HEK293 (cell line): ENCODE data around the gene THEM5.

ENCODE experiments used
- CTCF ChIA-PET: fragments of 350-600 bp; formaldehyde crosslinking; extraction: SDS; loops from one replicate; lab custom pipeline; 2021; ENCODE audit warnings: antibody characterized with exemption; lab: Yijun Ruan, JAX
- POLR2A ChIA-PET: fragments of 300-600 bp; formaldehyde crosslinking; extraction: SDS; loops from one replicate; lab custom pipeline; 2020; ENCODE audit warnings: antibody characterized with exemption, inconsistent platforms; lab: Yijun Ruan, JAX
- H3K27ac ChIP-seq: fragments of 200-500 bp; sonication (Bioruptor generic); 2 replicates; pipeline ENCODE4 v1.5.1; 2014; ENCODE audit warnings: low read depth, low read length, control low read depth, inconsistent platforms; ENCODE audit errors: extremely low read depth
- H3K36me3 ChIP-seq, 2 experiments: fragments of 200-500 bp in 1 of 2; sonication (Bioruptor generic) in 1 of 2; 1 replicate in 1 of 2; 2 replicates in 1 of 2; pipeline ENCODE4 v1.5.1; 2014 to 2017; ENCODE audit warnings: inconsistent platforms in 2 of 2, low read length in 2 of 2; ENCODE audit not compliant: control insufficient read depth in 2 of 2, insufficient read depth in 1 of 2
- H3K4me1 ChIP-seq: fragments of 200-500 bp; sonication (Bioruptor generic); 2 replicates; pipeline ENCODE4 v1.5.1; 2014; ENCODE audit warnings: mild to moderate bottlenecking, low read length, inconsistent platforms; ENCODE audit not compliant: control insufficient read depth, insufficient read depth
- H3K4me3 ChIP-seq: 2 replicates; pipeline ENCODE4 v1.5.1; 2011; ENCODE audit warnings: low read depth, mild to moderate bottlenecking, control low read depth, low read length, moderate library complexity
- H3K9me3 ChIP-seq: fragments of 200-500 bp; sonication (Bioruptor generic); 2 replicates; pipeline ENCODE4 v1.5.1; 2014; ENCODE audit warnings: low read depth, low read length, inconsistent platforms; ENCODE audit not compliant: control insufficient read depth, insufficient read depth
- BCL11A ChIP-seq: fragments of 450-650 bp; formaldehyde crosslinking; IDR thresholded peaks from 2 replicates; pipeline ENCODE4 v1.5.1; 2016; ENCODE audit warnings: low read depth, missing biosample characterization, missing genetic modification characterization
- GFI1B ChIP-seq: fragments of 450-650 bp; formaldehyde crosslinking; IDR thresholded peaks from 2 replicates; pipeline ENCODE4 v1.5.1; 2016; ENCODE audit warnings: missing biosample characterization, missing genetic modification characterization
- SCRT1 ChIP-seq: fragments of 450-650 bp; formaldehyde crosslinking; IDR thresholded peaks from 2 replicates; pipeline ENCODE4 v1.5.1; 2016; ENCODE audit warnings: missing biosample characterization, missing genetic modification characterization, borderline replicate concordance
- SETDB1 ChIP-seq: IDR thresholded peaks from one replicate; pipeline ENCODE4 v1.6.1; 2017; ENCODE audit warnings: mild to moderate bottlenecking, low read length, moderate library complexity, mixed read lengths; ENCODE audit not compliant: insufficient read length
- SP2 ChIP-seq: fragments of 450-650 bp; formaldehyde crosslinking; IDR thresholded peaks from 2 replicates; pipeline ENCODE4 v1.5.1; 2016; ENCODE audit warnings: missing biosample characterization, missing genetic modification characterization
- TCF7L2 ChIP-seq: IDR thresholded peaks from 2 replicates; pipeline ENCODE4 v1.6.1; 2011; ENCODE audit warnings: low read depth, mild to moderate bottlenecking, inconsistent platforms, low read length, moderate library complexity, borderline replicate concordance
- ZBTB1 ChIP-seq: fragments of 450-650 bp; formaldehyde crosslinking; IDR thresholded peaks from 2 replicates; pipeline ENCODE4 v1.5.1; 2016; ENCODE audit warnings: missing biosample characterization, missing genetic modification characterization
- ZBTB20 ChIP-seq: fragments of 450-650 bp; formaldehyde crosslinking; IDR thresholded peaks from 2 replicates; pipeline ENCODE4 v1.5.1; 2016; ENCODE audit warnings: missing biosample characterization, missing genetic modification characterization
- ZFHX2 ChIP-seq: fragments of 450-650 bp; formaldehyde crosslinking; conservative IDR thresholded peaks from 2 replicates; pipeline ENCODE4 v1.5.1; 2016; ENCODE audit warnings: missing biosample characterization, missing genetic modification characterization
- ZNF112 ChIP-seq: fragments of 450-650 bp; formaldehyde crosslinking; IDR thresholded peaks from 2 replicates; pipeline ENCODE4 v1.5.0; 2017; ENCODE audit warnings: missing biosample characterization, missing genetic modification characterization
- ZNF133 ChIP-seq: fragments of 450-650 bp; formaldehyde crosslinking; IDR thresholded peaks from 2 replicates; pipeline ENCODE4 v1.5.1; 2016; ENCODE audit warnings: missing biosample characterization, missing genetic modification characterization
- ZNF138 ChIP-seq: fragments of 450-650 bp; formaldehyde crosslinking; IDR thresholded peaks from 2 replicates; pipeline ENCODE4 v1.5.1; 2016; ENCODE audit warnings: missing biosample characterization, missing genetic modification characterization, borderline replicate concordance
- ZNF146 ChIP-seq: fragments of 450-650 bp; formaldehyde crosslinking; IDR thresholded peaks from 2 replicates; pipeline ENCODE4 v1.5.1; 2016; ENCODE audit warnings: missing biosample characterization, missing genetic modification characterization
- ZNF2 ChIP-seq: fragments of 450-650 bp; formaldehyde crosslinking; IDR thresholded peaks from 2 replicates; pipeline ENCODE4 v1.5.1; 2016; ENCODE audit warnings: missing biosample characterization, missing genetic modification characterization
- ZNF214 ChIP-seq: fragments of 450-650 bp; formaldehyde crosslinking; IDR thresholded peaks from 2 replicates; pipeline ENCODE4 v1.5.1; 2017; ENCODE audit warnings: missing biosample characterization, mild to moderate bottlenecking, missing genetic modification characterization, borderline replicate concordance
- ZNF239 ChIP-seq: fragments of 450-650 bp; formaldehyde crosslinking; IDR thresholded peaks from 2 replicates; pipeline ENCODE4 v1.5.1; 2016; ENCODE audit warnings: missing biosample characterization, missing genetic modification characterization
- ZNF324 ChIP-seq: fragments of 450-650 bp; formaldehyde crosslinking; IDR thresholded peaks from 2 replicates; pipeline ENCODE4 v1.5.1; 2016; ENCODE audit warnings: missing biosample characterization, missing genetic modification characterization
- ZNF354C ChIP-seq: fragments of 450-650 bp; formaldehyde crosslinking; IDR thresholded peaks from 2 replicates; pipeline ENCODE4 v1.5.1; 2016; ENCODE audit warnings: missing biosample characterization, missing genetic modification characterization, low read depth, borderline replicate concordance
- ZNF48 ChIP-seq: fragments of 450-650 bp; formaldehyde crosslinking; IDR thresholded peaks from 2 replicates; pipeline ENCODE4 v1.5.1; 2016; ENCODE audit warnings: missing biosample characterization, missing genetic modification characterization
- ZNF514 ChIP-seq: fragments of 450-650 bp; formaldehyde crosslinking; IDR thresholded peaks from 2 replicates; pipeline ENCODE4 v1.5.1; 2016; ENCODE audit warnings: missing biosample characterization, missing genetic modification characterization
- ZNF529 ChIP-seq: fragments of 450-650 bp; formaldehyde crosslinking; IDR thresholded peaks from 2 replicates; pipeline ENCODE4 v1.5.1; 2017; ENCODE audit warnings: missing genetic modification characterization, missing biosample characterization; ENCODE audit not compliant: insufficient replicate concordance
- ZNF596 ChIP-seq: fragments of 450-650 bp; IDR thresholded peaks from 2 replicates; pipeline ENCODE4 v1.5.0; 2018; ENCODE audit warnings: missing biosample characterization, mild to moderate bottlenecking, missing genetic modification characterization, moderate library complexity
- ZNF621 ChIP-seq: fragments of 450-650 bp; formaldehyde crosslinking; IDR thresholded peaks from 2 replicates; pipeline ENCODE4 v1.5.1; 2017; ENCODE audit warnings: missing biosample characterization, missing genetic modification characterization
- ZNF747 ChIP-seq: fragments of 450-650 bp; formaldehyde crosslinking; IDR thresholded peaks from 2 replicates; pipeline ENCODE4 v1.5.1; 2016; ENCODE audit warnings: missing biosample characterization, missing genetic modification characterization
- ZNF792 ChIP-seq: fragments of 450-650 bp; formaldehyde crosslinking; IDR thresholded peaks from 2 replicates; pipeline ENCODE4 v1.5.1; 2016; ENCODE audit warnings: missing biosample characterization, missing genetic modification characterization
- ZXDB ChIP-seq: fragments of 450-650 bp; formaldehyde crosslinking; IDR thresholded peaks from 2 replicates; pipeline ENCODE4 v1.5.1; 2016; ENCODE audit warnings: missing biosample characterization, missing genetic modification characterization
- TF ChIP-seq, protein P1 (sequence below): fragments of 450-650 bp; formaldehyde crosslinking; IDR thresholded peaks from 2 replicates; pipeline ENCODE4 v1.5.1; 2016; ENCODE audit warnings: missing biosample characterization, missing genetic modification characterization
- TF ChIP-seq, protein P2 (sequence below): fragments of 450-650 bp; formaldehyde crosslinking; IDR thresholded peaks from 2 replicates; pipeline ENCODE4 v1.5.1; 2016; ENCODE audit warnings: missing biosample characterization, missing genetic modification characterization
- TF ChIP-seq, protein P3 (sequence below): fragments of 450-650 bp; formaldehyde crosslinking; IDR thresholded peaks from 2 replicates; pipeline ENCODE4 v1.5.1; 2016; ENCODE audit warnings: missing biosample characterization, missing genetic modification characterization

Gene THEM5

DNA sequence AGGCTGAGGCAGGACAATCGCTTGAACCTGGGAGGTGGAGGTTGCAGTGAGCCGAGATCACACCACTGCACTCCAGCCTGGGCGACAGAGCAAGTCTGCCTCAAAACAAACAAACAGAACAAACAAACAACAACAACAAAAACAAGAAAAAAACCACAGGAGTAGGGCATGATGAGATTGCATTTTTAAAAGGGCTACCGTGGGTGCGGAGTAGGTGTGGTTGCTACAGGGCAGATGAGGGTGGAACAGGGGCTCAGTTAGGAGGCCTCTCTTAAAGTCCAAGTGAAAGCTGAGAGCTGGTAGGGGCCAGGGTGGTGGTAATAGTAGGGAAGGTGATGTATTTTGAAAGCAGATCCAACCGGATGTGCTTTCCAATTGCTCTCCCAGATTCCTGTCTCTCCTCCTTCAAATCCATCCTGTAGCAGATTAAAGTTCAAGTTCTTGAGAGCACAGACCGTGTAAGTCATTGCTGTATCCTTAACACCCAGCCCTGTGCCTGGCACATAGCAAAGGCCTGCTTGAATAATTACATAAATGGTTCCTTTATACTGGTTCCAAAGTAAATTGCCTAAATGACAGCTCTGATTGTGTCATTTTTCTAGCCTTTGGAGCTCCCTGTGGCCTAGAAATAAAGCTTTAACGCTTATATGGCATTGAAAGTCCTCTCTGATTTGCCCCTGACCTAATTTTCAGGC, 44.1 kb downstream of the THEM5 start (continued):
- TF ChIP-seq ZNF621 (tag by site-specific recombination): no peak
- peak; percentile 98 for TF ChIP-seq ZNF2
- no peak for TF ChIP-seq ZNF324 (tag by site-specific recombination)
- TF ChIP-seq ZBTB20 (tag by site-specific recombination): no peak
- no peak for TF ChIP-seq ZNF239
- no peak for TF ChIP-seq GFI1B (tag by site-specific recombination)
- TF ChIP-seq SP2 (tag by site-specific recombination): no peak
- no peak for TF ChIP-seq ZNF146 (tag by site-specific recombination)
- TF ChIP-seq SCRT1: no peak
- TF ChIP-seq ZNF747 (tag by site-specific recombination): no peak
- TF ChIP-seq, protein P1, sequence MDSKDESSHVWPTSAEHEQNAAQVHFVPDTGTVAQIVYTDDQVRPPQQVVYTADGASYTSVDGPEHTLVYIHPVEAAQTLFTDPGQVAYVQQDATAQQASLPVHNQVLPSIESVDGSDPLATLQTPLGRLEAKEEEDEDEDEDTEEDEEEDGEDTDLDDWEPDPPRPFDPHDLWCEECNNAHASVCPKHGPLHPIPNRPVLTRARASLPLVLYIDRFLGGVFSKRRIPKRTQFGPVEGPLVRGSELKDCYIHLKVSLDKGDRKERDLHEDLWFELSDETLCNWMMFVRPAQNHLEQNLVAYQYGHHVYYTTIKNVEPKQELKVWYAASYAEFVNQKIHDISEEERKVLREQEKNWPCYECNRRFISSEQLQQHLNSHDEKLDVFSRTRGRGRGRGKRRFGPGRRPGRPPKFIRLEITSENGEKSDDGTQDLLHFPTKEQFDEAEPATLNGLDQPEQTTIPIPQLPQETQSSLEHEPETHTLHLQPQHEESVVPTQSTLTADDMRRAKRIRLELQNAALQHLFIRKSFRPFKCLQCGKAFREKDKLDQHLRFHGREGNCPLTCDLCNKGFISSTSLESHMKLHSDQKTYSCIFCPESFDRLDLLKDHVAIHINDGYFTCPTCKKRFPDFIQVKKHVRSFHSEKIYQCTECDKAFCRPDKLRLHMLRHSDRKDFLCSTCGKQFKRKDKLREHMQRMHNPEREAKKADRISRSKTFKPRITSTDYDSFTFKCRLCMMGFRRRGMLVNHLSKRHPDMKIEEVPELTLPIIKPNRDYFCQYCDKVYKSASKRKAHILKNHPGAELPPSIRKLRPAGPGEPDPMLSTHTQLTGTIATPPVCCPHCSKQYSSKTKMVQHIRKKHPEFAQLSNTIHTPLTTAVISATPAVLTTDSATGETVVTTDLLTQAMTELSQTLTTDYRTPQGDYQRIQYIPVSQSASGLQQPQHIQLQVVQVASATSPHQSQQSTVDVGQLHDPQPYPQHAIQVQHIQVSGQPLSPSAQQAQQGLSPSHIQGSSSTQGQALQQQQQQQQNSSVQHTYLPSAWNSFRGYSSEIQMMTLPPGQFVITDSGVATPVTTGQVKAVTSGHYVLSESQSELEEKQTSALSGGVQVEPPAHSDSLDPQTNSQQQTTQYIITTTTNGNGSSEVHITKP (tag by site-specific recombination): no peak
- peak; percentile 65 for TF ChIP-seq ZFHX2
- no peak for TF ChIP-seq ZNF133 (tag by site-specific recombination)

DNA sequence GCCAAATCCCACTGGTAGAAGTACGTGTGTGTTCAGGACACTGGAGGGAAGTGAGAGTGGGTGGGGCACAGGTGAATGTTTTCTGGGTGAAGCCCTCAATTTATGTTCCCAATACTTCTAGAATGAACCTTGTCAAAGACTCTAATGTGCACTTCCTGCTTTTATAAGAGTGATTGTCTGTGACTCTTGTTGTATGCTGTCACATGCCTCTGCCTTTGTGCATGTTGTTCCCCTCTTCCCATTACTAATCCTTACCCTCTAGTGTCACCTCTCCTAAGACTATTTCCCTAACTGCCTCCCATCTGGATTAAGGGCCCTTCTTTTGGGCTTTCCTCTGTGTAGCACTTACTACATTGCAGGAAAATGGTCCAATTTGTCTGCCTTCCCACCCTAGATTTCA, 45.7 kb downstream of the THEM5 start:
- no peak for TF ChIP-seq ZNF529
- no peak for TF ChIP-seq ZXDB (tag by site-specific recombination)
- no peak for TF ChIP-seq ZNF792 (tag by site-specific recombination)
- no peak for TF ChIP-seq ZBTB1 (tag by site-specific recombination)
- TF ChIP-seq TCF7L2: no peak
- TF ChIP-seq, protein P2, sequence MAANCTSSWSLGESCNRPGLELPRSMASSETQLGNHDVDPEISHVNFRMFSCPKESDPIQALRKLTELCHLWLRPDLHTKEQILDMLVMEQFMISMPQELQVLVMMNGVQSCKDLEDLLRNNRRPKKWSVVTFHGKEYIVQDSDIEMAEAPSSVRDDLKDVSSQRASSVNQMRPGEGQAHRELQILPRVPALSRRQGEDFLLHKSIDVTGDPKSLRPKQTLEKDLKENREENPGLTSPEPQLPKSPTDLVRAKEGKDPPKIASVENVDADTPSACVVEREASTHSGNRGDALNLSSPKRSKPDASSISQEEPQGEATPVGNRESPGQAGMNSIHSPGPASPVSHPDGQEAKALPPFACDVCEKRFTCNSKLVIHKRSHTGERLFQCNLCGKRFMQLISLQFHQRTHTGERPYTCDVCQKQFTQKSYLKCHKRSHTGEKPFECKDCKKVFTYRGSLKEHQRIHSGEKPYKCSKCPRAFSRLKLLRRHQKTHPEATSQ (tag by site-specific recombination): no peak
- TF ChIP-seq SETDB1: no peak
- TF ChIP-seq ZNF596 (tag by site-specific recombination): no peak
- Histone ChIP-seq H3K36me3 (no peaks in the 10 kb centered on the region), H3K4me3 (no peak overlapping the region), H3K9me3 (no peaks in the 10 kb centered on the region), H3K27ac (no peak overlapping the region), H3K4me1 (no peaks in the 10 kb centered on the region)
- ChIA-PET POLR2A (no interaction called here), CTCF (interaction anchor here (0.9 to 1.6 kb wide), 2 partner anchors 36 to 73 kb away, joined by 3 read pairs; no protein-coding TSS in a partner anchor)

DNA sequence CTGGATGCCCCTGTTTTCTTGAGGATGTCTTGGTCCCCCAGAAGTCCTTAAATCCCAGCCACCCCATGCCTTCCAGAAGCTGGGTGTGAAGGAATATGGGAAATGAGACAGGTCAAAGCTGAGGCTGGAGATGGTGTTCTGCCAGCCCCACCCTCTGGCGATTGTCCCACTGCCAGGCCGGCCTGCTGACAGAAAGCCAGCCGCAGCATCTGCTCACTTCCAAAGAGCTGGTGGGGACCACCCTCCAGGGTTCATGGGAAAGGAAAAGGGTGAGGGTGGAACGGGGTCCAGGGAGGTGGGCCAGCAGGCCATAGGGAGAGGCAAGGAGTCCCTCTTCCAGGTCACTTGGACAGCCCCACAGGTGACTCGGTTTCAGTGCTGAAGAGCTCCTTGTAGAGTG, 46.4 kb downstream of the THEM5 start:
- Histone ChIP-seq H3K9me3 (no peaks in the 10 kb centered on the region), H3K4me1 (no peaks in the 10 kb centered on the region), H3K4me3 (no peak overlapping the region), H3K36me3 (no peaks in the 10 kb centered on the region), H3K27ac (no peak overlapping the region)
- ChIA-PET CTCF (interaction anchor here (0.5 to 1.6 kb wide), 4 partner anchors 37 to 1536 kb away, joined by 3 to 5 read pairs (median 3); partner anchors contain the start of gene TMOD4), POLR2A (no interaction called here)
- TF ChIP-seq ZNF112 (tag by site-specific recombination): no peak
- no peak for TF ChIP-seq ZXDB (tag by site-specific recombination)
- no peak for TF ChIP-seq ZNF514 (tag by site-specific recombination)
- no peak for TF ChIP-seq ZNF138 (tag by site-specific recombination)
- TF ChIP-seq, protein P3, sequence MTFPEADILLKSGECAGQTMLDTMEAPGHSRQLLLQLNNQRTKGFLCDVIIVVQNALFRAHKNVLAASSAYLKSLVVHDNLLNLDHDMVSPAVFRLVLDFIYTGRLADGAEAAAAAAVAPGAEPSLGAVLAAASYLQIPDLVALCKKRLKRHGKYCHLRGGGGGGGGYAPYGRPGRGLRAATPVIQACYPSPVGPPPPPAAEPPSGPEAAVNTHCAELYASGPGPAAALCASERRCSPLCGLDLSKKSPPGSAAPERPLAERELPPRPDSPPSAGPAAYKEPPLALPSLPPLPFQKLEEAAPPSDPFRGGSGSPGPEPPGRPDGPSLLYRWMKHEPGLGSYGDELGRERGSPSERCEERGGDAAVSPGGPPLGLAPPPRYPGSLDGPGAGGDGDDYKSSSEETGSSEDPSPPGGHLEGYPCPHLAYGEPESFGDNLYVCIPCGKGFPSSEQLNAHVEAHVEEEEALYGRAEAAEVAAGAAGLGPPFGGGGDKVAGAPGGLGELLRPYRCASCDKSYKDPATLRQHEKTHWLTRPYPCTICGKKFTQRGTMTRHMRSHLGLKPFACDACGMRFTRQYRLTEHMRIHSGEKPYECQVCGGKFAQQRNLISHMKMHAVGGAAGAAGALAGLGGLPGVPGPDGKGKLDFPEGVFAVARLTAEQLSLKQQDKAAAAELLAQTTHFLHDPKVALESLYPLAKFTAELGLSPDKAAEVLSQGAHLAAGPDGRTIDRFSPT: no peak
- TF ChIP-seq ZNF214 (tag by site-specific recombination): no peak
- TF ChIP-seq BCL11A (tag by site-specific recombination): no peak
- no peak for TF ChIP-seq ZNF354C
- TF ChIP-seq ZBTB20 (tag by site-specific recombination): no peak
- TF ChIP-seq ZNF48 (tag by site-specific recombination): no peak
